Posterior vena cava (tissue), 2 donors: ENCODE results near the gene HEMGN. TPM values are rescaled to one million over a fixed set of nuclear protein-coding genes. Genes with fewer than 3 reads are reported as not detected.
"Not testable (repeated sequence)": the region's sequence is repeated elsewhere in the genome, so short reads cannot be mapped to it uniquely, and the experiment has no call there.

Source experiments
- DNase-seq: peaks from one replicate; pipeline ENCODE4 v3.0.0-alpha.2; 2020; ENCODE audit warnings: low spot score
- intact Hi-C, 2 donors: fragments of 100-400 bp; cut with DNase I; formaldehyde crosslinking; loops; one replicate each; pipeline versions ENCODE4 v1.14.1 to v1.14.2; 2022 to 2023
- total RNA-seq, 2 donors: library from RNA; stranded (reverse); fragmentation: NEBNext Ultra II Directional; extraction: Animal tissue kit (Norgen Biotek cat#: 25700); gene quantifications; one replicate each; pipeline ENCODE4 v1.2.1, GENCODE V29; 2021
- donor health status: DM: yes; HTN: yes; CAD: no.
- donor health status: DM: yes; HTN: yes; CAD: no.

The HEMGN gene
- total RNA-seq, 2 donors from 2014 or later: 0.33 to 0.83 TPM

GRCh38 chr9:97970165-97970564 is 32.2 kb upstream of the HEMGN start:
- intact Hi-C loops: no loop called here

DNA sequence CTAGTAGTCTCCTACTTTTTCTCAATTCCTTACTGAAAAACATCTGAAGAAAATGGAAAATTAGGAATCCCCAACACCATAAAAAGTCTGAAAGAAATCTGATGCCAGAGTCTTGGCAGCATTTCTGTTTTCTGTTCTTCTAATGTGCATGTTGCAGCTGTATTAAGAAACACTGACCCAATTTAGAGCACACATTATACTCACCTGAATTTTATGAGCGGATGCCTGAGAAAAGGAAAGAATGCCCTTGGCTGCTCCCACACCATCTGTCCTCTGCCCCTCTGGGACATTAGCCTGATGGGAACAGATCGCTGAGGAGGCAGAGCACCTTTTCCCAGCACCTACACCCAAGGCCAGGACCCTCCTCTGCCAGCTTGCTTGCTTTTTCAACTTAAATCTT is 31.0 kb upstream of the HEMGN start:
- intact Hi-C loops: no loop called here
- no peak for DNase-seq

More at GRCh38 chr9:97970165-97970564, 32.2 kb upstream of the HEMGN start:
- no peak for DNase-seq

DNA sequence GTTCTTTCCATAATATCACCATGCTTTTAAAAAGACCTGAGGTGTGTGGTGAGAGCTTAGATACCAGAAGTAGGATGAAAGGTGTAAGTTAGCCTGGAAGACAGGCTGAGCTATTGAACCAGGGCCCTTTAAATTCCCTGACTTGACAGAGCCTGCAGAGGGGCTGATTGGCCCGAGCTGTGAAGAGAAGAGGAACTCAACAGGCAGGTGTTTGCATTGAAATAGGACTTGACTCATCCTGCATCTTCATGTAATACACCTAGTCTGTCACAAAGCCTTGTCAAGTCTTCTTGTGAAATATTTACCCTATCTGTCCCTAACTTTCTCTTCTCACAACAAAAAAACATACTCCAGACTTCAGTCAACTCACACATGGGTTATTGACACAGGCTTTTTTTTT is 28.5 kb upstream of the HEMGN start:
- no peak for DNase-seq
- intact Hi-C loops: no loop called here

DNA sequence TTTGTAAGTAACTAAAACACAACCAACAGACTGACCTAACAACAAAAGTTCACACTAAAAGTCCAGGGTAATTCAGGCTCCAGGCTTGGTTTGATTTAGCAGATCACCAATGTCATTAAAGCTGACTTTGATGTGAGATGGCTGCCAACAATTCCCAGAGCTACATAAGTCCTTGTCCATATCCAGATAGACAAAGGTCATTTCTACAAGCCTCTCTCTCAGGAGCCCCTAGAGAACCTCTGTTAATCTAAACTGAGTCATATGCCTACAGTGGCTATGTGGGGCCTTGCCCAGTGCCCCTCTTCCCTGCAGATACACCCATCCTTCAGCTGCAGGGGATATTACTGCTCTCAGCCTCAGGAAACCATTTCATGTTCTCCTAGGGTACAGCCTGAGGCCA is 26.9 kb upstream of the HEMGN start:
- intact Hi-C loops: no loop called here
- no peak for DNase-seq

DNA sequence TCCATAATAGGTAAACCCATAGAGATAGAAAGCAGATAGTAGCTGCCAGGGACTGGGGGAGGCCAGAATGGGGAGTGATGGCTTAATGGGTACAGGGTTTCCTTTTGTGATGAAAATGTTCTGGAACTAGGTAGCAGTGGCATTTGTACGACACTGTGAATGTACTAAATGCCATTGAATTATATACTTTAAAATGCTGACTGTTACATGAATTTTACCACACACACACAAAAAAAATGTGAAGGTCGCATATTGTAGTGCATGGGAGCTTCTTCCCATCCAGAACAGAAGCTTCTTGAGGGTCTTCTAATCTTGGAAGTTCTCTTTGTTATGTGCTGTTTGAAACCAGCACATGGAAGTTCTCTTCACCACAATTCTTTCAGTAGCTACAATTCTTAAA is 25.3 kb upstream of the HEMGN start:
- intact Hi-C loops: no loop called here
- no peak for DNase-seq

DNA sequence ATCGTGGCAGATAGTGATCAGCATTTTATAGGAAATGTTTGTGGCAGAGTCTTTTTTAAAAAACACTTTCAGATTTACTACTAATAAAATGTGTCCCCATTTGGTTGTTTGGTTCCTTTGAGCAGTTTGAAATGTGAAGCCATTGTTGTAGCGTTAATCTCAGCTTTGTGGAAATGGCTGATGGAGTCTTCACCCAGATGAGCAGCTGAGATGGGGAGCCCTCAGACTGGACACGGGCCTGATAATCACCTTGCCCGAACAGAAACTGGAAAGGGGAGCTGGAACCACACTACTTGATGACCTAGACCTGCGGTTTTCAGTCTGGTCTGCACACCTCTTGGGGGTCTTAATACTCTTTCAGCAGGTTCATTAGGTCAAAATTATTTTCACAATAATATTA is 24.6 kb upstream of the HEMGN start:
- intact Hi-C loops: no loop called here
- no peak for DNase-seq

DNA sequence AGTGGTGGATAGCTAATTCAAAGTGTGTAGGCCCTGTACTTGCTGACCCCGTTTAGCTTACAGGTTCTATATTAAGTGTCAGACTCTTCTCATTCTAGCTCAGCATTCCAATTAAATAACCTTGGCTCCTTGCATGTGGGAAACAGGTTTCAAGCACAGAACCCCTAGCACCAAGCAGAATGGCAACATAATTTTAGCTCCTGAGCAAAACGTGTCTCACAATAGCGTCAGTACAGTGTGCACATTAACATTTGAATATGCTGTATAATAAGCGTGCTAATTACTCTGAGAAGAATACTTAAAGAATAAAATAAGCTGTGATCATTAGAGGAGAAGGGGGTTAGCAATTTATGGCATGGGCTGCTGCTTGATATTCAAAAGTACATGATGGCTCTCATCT is 24.2 kb upstream of the HEMGN start:
- no peak for DNase-seq
- intact Hi-C loops: no loop called here

GRCh38 chr9:97961361-97961760 is 23.4 kb upstream of the HEMGN start:
- intact Hi-C loops: no loop called here
- DNase-seq: no peak

- intact Hi-C loops, DNase-seq: not testable (repeated sequence)
Observed at GRCh38 chr9:97960678-97961328, 22.8 kb upstream of the HEMGN start.

- intact Hi-C loops: loop anchor here in 1 of 2 donors (5.0 kb wide), 1 partner anchor 398 kb away; no protein-coding TSS in a partner anchor
- no peak for DNase-seq
Observed at GRCh38 chr9:97959585-97959984, 21.6 kb upstream of the HEMGN start.

DNA sequence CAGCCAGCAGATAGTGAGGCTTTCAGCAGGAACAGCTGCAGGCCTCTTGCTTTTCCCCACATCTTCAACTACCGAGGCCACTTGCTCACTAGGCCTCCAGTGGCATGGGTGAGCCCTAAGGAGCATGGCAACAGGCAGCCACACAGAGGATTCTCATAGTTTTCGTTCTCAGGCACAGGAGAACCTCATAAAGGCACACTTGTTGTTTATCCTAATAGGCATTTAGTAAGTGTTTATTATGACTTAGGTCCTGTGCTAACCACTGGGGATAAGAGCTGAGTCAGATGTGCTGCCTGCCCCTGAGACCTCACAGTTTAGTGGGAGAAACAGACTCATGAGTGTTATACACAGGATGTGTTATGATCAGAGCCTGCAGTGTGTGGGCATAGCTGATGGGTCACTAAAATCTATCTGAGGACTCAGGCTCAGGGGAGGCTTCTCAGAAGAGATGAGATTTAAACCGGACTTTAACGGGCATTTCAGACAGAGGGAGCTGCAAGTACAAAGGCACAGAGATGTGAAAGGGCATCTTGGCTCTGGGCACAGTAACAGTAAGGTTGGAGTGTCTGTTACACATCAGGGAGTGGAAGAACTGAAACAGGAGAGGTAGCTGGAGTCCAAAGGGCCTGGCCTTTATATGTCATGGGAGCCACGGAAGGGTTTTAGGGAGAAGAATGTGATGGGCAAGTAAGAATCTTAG is 21.0 kb upstream of the HEMGN start:
- intact Hi-C loops: loop anchor here in 1 of 2 donors (5.0 kb wide), 1 partner anchor 398 kb away; no protein-coding TSS in a partner anchor
- no peak for DNase-seq

DNA sequence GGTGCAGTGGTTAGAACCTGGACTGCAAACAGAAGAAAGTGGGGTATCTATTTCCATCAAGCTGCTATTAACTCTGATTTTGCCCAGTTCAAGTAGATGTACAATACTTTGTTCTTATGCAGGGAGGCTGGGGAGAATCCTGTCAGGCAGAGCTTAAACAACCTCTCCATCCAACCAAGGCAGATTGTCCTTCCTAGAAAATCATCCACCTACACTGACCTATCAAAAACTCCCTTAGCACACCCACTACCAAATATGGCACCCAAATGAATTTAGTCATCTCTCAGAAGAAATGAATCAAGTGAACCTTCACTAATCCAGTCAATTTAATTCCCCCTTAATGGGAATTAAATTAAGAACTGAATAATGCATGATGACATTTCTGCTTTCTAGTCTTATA is 18.4 kb upstream of the HEMGN start:
- no peak for DNase-seq
- intact Hi-C loops: loop anchor here in 1 of 2 donors (5.0 kb wide), 1 partner anchor 401 kb away; no protein-coding TSS in a partner anchor

DNA sequence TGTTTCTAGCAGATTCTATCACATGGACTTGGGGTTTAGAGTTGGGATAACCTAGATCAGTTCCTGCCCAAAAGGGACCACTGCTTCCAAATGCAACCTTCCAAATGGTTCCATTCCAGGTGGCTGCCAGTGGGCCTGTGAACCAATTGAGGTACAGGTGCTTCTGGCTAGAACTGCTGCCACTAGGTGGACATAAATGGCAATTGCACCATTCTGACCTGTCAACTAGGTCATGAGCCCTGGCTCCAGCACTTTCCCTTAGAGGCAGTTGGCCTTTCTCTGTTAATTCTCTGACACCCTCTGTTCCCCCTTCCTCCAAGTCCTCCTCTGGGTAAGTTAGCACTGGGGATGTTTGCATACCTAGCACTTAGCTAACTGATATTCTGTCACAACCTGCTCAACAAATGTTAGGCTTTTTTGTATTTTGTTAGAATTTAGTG is 16.6 kb upstream of the HEMGN start:
- intact Hi-C loops: no loop called here
- DNase-seq: no peak

GRCh38 chr9:97950873-97951272 is 12.9 kb upstream of the HEMGN start:
- intact Hi-C loops, DNase-seq: not testable (repeated sequence)

DNA sequence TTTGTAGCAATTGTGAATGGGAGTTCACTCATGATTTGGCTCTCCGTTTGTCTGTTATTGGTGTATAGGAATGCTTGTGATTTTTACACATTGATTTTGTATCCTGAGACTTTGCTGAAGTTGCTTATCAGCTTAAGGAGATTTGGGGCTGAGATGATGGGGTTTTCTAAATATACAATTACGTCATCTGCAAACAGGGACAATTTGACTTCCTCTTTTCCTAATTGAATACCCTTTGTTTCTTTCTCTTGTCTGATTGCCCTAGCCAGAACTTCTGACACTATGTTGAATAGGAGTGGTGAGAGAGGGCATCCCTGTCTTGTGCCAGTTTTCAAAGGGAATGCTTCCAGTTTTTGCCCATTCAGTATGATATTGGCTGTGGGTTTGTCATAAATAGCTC is 9.1 kb upstream of the HEMGN start:
- DNase-seq, intact Hi-C loops: not testable (repeated sequence)

GRCh38 chr9:97945470-97945869 is 7.5 kb upstream of the HEMGN start:
- intact Hi-C loops: not testable (repeated sequence)

DNA sequence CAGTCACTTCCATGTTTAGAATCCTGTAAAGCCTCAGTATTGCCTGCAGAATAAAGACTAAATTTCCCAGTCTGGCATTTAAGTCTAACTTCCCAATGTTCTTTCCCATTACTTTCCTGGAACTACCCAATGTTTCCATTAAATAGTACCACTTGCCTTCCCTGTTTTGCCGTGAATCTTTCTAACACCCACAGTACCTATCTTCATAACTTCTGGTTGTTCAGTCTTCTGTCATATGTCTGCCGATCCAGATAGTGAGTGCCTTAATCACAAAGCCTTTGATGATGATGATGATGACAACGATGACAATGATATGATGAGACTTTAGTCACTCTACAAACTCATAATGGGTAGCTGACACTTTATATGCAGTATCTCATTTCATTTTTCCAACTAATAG is 6.6 kb upstream of the HEMGN start:
- intact Hi-C loops: no loop called here
- DNase-seq: no peak

More at GRCh38 chr9:97945470-97945869, 7.5 kb upstream of the HEMGN start:
- DNase-seq: not testable (repeated sequence)

GRCh38 chr9:97943308-97943855 is 5.4 kb upstream of the HEMGN start:
- no peak for DNase-seq
- intact Hi-C loops: no loop called here

GRCh38 chr9:97941323-97941722 is 3.4 kb upstream of the HEMGN start:
- intact Hi-C loops: no loop called here

GRCh38 chr9:97940741-97941140 is 2.8 kb upstream of the HEMGN start:
- DNase-seq: no peak
- intact Hi-C loops: no loop called here

More at GRCh38 chr9:97941323-97941722, 3.4 kb upstream of the HEMGN start:
- no peak for DNase-seq
